GM19193 (cell line): Measurements from ENCODE around the gene ABHD10.

Experiments used
- POLR2A ChIP-seq: IDR thresholded peaks from 4 replicates; pipeline ENCODE4 v1.6.1; 2011; ENCODE audit not compliant: insufficient read depth, insufficient read length; ENCODE audit errors: extremely low read depth

The ABHD10 gene

DNA sequence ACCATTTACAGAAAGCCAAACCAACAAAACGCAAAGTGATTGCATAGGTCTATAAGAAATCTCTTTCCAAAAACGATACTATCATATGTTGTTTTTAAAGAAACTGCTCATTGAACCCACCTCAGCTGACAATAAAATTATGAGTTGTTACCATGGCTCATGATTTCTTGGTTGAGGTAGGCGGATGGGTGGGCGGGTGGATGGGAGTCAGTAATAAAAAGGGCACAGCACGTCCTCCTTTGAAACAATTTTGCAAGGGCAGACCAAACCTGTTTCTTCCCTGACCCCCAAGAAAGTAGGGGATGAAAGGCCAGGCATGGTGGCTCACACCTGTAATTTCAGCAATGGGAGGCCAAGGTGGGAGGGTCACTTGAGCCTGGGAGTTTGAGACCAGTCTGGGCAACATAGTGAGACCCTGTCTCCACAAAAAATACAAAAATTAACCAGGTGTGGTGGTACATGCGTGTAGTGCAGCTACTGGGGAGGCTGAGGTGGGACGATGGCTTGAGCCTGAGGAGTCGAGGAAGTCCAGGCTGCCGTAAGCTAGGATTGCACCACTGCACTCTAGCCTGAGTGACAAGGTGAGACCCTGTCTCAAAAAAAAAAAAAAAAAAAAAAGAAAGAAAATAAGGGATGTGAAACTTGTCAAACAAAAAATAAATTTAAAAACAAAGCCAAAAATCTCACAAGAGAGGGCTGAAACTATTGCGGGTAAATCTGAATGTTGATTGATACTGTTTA lies 2.1 kb downstream of the ABHD10 start:
- TF ChIP-seq POLR2A = no peak

DNA sequence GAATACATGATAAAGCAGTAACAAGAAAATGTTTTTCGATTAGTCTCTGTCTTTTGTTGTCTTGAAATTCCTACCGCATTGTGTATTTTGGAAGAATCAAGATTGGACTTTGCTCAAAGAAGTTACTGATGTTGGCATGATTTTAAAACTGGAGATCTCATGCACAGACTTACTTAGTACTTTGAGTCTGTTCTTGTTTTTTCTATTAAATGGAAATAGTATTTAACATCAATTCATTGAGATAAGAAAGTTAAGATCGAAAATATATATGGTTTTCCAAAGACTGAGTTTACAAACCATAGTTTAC lies 2.6 kb downstream of the ABHD10 start:
- no peak for TF ChIP-seq POLR2A

DNA sequence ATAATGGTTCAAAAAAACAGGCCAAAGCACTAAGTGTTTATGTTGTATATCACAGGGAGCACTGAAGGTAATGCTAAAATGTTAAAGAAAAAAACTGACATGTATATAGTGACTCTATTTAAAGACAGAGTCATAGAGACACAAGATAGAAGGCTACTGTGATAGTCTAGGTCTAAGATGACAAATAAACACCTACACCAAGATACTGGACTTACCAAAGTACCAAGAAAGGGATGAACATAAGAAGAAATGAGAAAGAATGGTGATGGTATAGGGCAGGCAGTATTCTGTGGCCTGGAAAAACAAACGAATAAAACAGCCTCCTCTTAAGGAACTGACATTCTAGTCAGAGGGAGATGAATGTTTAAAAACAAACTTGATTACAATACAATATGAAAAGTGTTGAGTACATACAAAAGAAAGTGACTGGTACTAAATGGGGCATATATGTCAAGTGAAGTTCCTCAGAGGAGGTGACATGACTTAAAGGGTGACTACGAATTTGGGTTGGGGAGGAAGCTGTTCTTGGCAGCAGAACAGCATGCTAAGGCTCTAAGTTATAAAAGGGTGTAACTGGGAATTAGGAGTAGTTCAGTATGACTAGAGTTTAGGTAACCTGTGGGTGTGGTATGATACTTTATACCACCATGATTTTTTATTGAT lies 5.9 kb downstream of the ABHD10 start:
- no peak for TF ChIP-seq POLR2A

DNA sequence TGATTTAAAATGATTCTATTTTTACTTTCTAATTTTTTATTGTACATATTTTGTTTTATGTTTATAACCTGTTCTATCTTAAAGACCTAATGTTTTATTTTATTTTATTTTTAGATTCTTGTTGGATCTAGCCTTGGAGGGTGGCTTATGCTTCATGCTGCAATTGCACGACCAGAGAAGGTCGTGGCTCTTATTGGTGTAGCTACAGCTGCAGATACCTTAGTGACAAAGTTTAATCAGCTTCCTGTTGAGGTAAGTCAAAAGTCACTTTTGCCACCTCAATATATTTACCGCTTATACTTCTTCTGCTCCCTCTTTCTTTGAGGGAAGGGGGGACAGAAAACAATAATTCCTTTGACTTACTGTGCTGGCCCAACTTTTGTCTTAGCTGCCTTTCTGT lies 8.0 kb downstream of the ABHD10 start:
- no peak for TF ChIP-seq POLR2A

DNA sequence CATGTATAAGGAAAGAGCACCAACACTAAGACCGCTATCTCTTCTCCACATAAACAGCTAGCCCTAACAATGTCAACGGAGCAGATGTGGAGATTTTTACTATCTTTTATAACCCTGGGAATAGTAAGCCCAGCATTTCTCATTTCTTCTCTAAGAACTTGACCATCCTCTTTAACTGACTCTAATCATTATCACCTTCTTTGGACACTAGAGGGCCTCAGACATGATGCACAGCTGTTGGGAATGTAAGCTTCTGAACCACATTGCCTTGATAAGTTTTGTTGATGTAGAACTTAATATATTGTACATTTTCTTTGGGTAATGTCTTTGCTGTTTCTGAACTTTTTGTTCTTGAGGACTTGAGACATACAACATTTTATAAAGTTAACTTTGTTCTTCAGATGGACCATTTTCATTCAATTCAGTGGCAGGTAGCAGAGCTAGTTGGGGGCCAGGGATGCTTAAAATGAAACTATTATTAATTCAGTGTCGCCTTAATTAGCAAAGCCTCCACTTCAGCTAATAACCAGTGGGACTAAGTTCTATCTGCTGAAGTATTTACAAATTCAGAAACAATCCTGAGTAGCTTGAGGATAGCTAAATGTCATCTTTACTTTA lies 10.3 kb downstream of the ABHD10 start:
- TF ChIP-seq POLR2A = no peak

DNA sequence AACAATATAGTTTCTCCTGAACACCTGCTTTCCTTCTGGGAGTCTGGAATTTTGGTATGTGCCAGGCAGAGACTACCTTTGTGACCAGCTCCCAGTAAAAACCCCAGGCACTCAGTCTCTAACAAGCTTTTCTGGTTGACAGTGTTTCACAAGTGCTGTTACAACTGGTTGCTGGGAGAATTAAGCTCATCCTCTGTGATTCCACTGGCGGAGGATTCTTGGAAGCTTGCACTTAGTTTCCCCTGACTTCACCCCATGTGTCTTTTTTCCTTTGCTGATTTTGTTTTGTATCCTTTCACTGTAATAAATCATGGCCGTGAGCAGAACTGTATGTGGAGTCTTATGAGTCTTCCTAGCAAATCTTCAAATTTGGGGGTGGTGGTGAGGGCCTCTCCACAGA lies 14.2 kb downstream of the ABHD10 start:
- TF ChIP-seq POLR2A = no peak

DNA sequence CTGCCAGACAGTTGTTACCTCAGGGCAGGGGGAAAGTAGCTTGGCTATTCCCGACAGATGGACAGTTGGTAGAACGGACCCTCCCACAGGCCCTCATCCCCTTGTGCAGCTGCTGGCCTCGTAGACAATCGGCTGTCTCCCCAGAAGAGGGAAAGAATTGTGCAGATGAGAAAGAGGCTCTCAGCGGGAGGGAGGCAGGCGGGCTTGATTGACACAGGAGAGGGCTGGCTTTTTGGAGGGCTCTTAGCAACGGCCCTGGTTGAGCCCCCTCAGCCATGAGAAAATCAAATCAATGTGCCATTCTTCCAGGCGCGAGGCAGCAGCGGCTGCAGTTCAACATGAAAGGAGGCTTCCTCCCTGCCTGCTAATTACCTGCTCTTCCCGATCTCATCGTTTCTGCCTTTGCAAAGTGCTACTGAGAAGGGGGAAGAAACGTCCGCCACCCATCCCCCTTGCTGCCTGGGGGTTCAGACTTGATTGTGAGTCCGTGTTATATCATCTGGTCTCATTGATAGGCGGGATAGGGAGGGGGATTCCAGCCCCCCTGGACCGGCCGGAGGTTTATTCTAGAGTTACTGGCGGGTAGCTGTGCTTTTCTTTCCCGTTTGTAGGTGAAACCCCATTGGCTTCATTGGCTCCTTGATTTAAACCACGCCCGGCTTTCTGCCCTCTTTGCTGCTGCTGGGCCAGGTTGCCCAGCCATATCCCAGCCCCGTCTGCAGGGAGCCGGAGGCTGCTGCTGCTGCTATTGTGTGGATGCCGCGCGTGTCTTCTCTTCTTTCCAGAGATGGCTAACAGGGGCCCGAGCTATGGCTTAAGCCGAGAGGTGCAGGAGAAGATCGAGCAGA lies 20.0 kb downstream of the ABHD10 start, which contains the start of gene TAGLN3:
TSS of gene TAGLN3 (plus strand) at position 287 of the 848 bp plus-strand sequence. CDS start at position 788, 501 bp downstream.
- TF ChIP-seq POLR2A = peak; percentile 19

DNA sequence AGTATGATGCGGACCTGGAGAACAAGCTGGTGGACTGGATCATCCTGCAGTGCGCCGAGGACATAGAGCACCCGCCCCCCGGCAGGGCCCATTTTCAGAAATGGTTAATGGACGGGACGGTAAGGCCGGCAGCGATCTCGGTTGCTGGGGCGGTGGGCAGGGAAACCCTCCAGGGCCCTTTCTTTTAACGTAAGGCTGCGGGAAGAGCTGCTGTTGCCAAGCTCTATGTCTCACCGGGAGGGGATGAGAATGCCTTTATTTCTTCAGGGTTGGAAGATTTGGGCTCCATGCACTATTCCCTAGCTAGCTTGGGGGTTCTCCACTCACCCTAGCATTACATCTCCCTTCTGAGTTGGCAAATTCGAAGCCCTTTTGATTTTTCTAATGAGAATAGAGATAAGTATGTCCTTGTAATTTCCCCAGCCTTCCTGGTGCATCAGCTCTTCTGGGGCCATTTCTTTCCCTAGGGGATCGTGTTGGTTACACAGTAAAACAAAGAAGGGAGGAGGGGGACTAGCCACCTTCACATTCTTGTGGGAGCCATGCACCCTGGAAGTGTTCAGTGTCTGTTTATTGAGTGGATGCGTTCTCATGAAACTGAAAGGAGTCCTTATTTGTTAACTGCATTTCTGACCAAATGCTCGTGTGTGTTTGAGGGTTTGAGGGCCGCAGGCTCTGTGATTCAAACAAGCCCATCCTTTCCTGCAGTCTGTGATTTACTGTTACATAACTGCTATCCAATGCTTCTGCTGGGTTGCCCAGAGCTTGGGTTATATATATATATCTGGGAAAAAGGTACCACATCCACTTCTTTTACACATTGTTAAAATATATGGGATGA lies 20.9 kb downstream of the ABHD10 start:
- TF ChIP-seq POLR2A = no peak

DNA sequence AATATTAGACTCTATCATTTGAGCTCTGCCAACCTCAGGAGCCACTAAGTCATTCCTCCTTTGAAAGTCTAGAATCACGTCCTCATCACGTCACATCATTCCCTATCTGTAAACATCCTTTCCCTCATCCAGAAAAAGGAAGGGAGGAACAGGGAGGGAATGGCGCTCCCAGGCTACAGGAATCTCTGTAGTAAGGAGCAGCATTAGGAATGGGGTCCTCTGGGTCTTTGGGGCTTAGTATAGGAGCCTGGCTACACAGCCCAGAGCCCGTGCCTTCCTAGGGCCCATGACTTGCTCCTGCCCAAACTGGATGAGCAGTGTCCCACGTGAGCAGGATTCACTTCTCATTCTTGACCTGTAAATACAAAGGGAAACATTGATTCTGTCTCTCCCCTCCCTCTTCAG lies 21.5 kb downstream of the ABHD10 start:
- no peak for TF ChIP-seq POLR2A

DNA sequence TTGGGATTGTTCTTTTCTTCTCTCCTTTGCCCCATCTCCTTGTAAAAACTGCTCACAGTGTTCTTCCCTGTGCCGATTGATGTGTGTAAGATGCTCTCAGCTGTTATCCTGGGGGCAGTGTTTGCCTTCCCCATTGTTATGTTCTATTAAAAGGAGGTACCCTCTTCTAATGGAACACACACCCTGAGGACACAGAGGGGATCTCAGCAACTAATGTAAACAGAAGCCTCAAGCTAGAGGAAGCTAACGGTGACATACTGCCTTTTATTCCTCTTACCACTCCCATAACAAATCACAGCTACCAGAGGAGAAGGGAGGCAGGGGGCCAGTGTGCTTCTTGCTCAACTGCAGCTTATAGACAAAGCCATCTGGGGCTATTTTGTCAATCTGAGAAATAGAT lies 22.1 kb downstream of the ABHD10 start:
- TF ChIP-seq POLR2A = no peak

DNA sequence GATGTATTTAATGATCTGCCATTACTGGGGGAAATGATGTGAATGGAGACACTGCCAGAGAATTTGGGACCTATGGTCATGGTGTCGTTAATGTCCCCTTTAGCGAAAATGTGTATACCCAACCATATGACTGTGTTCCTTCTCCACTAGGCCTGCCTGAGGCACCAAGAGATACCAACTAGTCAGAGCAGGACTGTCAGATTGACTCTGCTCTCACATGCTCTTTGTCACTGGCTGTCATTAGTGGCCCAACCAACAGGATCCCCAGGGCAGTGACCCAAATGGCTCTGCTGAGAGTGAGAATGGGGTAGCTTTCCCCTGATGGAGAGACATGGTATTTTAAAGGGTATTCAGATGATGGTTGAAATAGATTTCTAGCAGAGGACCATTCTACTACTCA lies 22.7 kb downstream of the ABHD10 start:
- TF ChIP-seq POLR2A = no peak

DNA sequence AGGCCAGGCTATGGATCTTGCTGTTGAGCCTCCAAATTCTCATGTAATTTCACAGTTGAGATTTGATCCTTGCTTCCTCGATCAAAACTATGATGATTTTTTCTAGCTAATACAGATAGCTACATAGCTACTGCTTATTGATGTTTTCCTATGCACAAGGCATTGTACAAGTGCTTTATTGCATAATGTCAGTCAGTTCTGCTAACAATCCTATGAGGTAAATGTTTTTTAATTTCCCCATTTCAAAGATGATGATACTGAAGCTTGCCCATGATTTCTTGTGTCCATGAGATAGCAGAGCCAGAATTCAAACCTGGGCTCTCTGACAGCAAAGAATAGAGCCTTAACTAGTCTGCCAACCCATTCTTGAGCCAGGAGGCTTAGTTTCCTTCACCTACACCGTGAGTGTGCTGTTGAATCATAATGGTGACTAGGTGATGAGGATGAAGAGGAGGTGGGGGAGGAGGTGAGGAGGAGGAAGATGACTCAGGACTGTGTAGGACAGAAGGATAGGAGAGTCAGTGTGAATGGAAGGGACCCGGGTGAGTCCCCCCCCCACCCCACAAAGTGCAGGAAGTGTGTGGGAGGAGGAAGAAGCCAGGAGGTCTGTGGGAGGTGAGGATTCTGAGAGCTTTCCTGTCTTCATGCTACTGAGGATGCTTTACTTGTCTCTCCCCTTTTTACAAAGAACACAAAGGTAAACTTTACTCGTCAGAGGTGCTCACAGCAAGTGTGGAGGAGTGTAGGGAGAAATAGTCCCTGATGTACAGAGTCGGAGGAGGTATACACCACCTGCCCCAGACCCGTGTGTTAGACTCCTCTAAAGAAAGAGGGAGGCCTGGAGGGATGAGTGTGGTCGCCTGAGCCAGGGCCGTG lies 23.5 kb downstream of the ABHD10 start:
- no peak for TF ChIP-seq POLR2A

DNA sequence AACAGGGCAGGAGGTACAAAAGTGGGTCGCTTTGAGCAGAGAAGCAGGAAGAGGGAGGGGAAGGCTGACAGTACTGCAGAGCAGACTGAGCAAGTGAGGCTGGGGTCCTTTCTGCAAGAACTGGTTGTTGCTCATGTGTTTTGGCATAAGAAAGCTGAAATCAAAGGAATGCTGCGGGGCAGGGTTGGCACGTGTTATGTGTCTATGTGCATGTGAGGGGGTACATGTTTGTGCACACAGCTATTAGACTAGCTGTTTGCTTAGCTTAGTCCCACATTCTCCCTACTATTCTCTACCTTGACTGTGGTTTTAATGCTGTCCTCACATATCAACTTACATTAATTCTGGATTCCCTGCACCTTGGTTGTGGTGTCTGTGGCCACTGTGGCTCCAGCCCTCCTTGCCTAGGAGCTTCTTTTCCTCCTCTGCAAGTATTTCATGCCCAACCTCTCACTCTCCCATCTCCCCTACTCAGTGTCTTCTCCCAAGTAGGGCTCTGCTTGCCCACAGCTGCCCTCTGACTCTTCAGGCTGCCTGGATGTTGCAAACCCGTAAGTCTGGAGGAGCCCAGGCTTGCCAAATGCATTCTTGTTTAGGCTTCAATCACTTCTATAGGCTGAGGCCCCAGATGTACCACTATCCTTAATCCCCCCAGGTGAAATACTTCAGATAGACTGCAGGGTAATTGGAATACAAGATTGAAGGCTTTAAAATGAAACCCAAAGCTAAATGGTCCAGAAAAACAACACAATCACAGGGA lies 24.7 kb downstream of the ABHD10 start:
- no peak for TF ChIP-seq POLR2A

DNA sequence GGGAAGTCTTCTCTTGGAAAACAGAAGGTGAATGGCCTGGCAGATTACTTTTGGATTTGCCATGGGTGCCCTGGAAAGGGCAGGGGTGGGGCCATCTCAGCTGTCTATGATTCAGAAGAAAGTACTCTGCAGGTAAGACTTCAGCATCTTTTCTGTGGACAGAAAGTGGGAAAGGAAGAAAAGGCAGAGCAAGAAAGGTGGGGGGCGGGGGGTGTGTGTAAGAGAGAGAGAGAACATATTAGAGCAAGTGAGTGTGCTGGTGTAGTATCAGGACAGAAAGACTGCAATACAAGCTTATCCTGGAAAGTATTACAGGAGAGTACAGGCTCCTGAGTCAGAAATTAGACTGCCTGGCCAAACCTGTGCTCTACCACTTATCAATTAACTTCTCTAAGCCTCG lies 25.4 kb downstream of the ABHD10 start:
- no peak for TF ChIP-seq POLR2A
